KBM-7 (cell line): Measurements from ENCODE around the gene SNTB2.

ENCODE experiments used
- DNase-seq: peaks from one replicate; pipeline ENCODE4 v3.0.0-alpha.2; 2015
- in situ Hi-C: fragments of 300-500 bp; cut with MboI; formaldehyde crosslinking; loops from 2 replicates; pipeline ENCODE4 v1.14.3; 2020; ENCODE audit warnings: low sequenced_read_pairs, low pct_unique_long_range_greater_than_20kb, mixed read lengths

Gene SNTB2

DNA sequence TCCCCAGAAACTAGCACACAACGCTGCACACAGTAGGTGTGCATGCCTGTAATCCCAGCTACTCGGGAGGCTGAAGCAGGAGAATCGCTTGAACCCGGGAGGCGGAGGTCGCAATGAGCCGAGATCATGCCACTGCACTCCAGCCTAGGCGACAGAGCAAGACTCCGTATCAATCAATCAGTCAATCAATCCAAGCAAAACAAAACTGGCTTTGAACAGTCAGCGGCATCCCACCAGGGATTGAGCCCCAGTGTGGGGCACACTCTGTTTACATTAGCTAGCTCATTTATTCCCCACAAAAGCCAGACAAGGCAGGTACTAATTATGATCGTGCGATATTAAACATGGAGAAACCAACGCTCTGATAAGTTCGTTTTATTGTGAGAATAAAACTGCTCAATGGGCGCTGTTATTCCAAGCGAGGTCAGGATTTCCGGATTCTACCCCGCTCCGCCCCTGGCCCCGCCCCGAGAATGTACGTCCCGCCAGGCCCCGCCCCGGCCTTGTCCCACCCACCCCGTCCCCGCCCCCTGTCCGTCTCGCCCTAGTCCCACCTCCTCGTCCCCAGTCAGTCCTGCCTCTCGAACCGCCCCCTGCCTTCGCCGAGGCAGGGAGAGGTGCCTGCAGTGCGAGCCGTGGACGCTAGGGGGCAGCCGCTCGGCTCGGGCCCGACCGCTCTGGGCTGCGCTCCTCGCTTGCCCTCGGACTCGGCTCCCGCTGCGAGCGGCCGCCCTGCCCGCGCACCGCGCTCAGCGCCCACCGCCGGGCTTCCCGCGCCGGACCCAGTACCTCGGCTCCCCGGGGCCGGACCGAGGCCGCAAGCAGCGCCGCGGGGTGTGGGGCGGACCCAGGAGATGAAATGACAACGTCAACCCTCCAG is 123.9 kb downstream of the SNTB2 start, which contains the start of gene VPS4A:
VPS4A (plus strand) TSS at position 698 of the 880 bp plus-strand sequence; CDS start at position 860, 162 bp downstream.
- in situ Hi-C loops = no loop called here
- DNase-seq = peak; percentile 97

DNA sequence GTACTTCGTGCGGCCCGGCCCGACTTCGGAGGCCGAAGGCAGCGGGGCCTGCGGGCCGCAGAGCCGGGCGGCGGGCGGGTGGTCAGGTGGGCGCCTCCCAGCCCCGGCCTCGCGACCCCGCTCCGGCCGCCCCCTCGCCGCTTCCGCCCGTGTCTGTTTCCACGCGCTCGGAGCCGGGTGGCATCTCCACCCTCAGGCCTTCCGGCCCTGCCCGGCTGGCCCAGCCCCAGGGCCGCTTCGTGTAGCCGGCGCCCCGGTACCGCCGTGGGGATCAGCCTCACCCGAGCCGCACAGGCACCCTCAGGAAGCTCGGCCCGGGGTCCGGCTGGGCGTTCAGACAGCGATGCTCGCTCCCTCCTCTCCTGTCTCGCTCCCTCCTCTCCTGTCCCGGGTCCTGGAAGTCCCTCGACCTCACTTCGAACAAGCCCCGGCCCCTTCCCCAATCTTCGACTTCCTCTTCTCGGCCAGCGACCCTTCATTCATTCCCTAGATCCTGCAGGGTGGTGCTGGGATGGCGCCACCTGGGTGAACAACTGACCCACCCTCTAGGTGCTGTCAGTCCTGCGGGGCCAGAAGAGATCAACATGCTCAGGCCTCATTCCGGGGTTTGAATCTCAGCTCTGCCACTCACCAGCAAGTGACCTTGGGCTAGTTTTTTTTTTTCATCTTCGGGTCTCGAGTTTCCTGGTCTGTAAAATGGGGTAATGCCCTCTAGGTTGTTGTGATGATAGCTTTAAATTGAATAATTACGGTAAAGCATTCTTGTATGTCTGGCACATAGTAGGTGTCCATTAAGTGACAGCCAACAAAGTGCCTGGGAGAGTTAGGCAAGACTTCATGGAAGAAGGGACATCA is 124.8 kb downstream of the SNTB2 start:
- in situ Hi-C loops = no loop called here
- peak; percentile 56 for DNase-seq

DNA sequence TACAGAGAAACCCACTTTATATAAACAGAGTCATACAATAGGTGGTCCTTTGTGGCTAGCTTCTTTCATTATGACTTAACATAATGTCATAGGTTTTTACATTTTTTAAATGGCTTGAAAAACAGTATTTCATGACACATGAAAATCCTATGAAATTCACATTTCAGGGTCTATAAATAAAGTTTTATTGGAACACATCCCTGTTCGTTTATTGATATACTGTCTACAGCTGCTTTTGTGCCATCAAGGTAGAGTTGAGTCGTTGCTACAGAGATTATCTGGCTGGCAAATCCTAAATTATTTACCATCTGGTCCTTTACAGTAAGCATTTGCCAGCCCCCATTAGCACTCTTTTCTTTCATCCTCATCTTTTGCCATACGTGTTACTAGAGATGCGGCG is 126.5 kb downstream of the SNTB2 start:
- in situ Hi-C loops = no loop called here

DNA sequence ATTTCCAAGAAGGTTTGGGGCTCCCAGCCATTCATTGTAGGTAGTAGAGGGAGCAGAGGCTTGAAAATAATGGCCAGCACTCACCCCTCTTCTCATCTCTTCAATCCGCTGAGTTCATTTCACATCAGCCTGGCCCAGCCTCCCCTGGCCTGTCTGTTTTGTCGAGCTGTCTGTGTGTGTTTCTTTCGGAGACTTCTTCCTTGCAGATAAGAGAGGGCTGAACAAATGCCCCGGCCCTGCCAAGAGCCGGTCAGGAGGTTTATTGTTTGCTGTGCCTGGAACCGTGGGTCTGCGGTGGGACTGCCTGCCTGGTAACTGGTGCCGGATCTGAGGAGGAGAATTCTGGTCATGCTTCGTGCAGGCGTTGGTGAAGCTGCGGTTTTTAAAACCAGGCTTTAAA is 127.6 kb downstream of the SNTB2 start:
- DNase-seq = no peak
- in situ Hi-C loops = no loop called here

More for the DNA sequence above, 126.5 kb downstream of the SNTB2 start:
- DNase-seq = no peak

DNA sequence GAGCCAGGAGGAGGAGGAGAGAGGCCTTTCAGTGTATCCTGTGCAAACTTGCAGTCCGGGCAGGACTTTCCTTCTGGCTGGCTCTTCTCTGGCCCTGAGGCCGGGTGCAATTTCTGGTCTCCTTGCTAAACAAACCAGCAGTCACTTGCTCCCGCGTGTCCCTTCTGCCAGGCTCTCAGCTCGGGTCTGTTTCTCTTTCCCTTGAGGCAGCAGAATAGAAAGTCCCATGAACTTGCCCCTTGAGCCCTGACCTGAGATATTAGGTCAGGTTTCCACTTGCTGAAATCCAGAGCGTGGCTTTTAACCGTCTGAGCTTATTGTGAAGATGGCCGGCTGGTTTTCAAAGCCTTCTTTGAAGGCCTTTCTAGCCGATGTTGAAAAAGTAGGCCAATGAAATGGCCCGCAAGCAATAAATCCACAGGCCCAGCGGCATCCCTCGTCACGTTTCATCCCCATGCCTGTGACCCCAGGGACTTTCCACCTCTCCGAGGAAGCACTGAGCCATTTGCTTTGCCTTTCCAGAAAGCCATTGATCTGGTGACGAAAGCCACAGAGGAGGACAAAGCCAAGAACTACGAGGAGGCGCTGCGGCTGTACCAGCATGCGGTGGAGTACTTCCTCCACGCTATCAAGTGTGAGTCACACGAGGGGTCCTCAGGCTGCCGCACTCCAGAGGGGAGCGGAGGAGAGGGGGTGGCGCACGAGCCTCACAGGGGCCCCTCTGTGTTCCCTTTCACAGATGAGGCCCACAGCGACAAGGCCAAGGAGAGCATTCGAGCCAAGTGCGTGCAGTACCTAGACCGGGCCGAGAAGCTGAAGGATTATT is 128.7 kb downstream of the SNTB2 start:
- DNase-seq = peak; percentile 77
- in situ Hi-C loops = no loop called here

DNA sequence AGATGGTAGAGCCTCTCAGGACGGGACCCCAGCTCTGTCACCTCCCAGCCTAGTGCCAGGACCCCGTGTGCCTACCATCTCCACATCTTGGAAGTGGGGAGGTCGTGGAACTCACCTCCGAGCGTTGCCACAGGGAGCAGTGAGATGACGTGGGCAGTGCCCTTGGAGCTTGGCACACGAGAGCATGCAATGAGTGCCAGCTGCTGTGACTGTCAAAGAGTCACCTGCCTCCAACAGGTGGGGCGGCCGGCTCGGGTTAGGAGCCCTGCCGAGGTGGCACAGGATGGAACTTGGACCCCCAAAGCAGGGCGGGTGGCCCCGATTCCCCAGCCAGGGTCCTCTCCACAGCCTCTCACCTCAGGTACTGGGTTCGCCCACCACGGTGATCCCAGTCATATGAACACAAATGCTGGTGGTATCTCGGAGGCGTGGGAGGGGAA is 129.7 kb downstream of the SNTB2 start:
- no peak for DNase-seq
- in situ Hi-C loops = no loop called here

DNA sequence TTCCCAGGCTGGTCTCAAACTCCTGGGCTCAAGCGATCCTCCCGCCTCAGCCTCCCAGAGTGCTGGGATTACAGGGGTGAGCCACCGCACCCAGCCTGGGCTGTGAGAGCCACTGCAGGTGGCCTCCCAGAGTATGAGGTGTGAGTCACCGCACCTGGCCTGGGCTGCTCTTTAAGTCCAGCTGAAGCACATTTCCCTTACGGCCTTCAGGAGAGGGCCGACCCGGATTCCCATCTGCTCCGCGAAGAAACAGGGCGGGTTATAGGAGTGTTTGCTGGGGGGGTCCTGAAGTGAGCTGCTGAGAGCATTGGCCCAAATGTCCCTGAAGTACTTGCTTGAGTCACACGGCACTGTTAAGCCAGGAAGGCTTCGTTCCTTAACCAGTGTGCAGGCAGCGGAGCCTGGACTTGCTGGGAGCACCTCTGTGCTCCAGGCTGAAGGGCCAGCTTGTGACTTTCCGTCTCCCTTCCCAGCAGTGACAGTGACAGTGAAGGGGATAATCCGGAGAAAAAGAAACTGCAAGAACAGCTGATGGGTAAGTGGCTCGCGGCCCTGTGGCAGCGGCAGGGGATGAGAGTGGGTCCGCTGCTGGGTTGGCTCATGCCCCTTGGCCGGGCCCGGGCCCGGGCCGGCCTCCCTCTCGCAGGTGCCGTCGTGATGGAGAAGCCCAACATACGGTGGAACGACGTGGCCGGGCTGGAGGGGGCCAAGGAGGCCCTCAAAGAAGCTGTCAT is 131.4 kb downstream of the SNTB2 start:
- in situ Hi-C loops = no loop called here

DNA sequence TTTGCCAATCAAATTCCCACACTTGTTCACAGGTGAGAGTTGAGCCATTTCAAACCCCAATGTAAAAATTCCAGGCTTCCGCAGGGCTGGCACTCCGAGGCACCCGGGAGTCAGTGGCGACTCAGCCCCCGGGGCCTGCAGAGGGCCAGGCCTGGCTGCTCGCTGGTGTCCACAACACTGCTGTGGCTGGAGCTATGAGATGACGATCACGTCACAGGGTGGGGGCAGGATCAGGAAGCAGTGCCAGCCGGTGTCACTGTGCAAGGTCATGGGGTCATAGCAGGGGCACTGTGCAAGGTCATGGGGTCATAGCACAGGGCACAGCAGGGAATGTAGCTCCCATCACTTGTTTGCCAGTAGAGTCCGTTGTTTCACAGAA is 131.9 kb downstream of the SNTB2 start:
- in situ Hi-C loops = no loop called here
- DNase-seq = no peak

More for the DNA sequence above, 131.4 kb downstream of the SNTB2 start:
- no peak for DNase-seq

DNA sequence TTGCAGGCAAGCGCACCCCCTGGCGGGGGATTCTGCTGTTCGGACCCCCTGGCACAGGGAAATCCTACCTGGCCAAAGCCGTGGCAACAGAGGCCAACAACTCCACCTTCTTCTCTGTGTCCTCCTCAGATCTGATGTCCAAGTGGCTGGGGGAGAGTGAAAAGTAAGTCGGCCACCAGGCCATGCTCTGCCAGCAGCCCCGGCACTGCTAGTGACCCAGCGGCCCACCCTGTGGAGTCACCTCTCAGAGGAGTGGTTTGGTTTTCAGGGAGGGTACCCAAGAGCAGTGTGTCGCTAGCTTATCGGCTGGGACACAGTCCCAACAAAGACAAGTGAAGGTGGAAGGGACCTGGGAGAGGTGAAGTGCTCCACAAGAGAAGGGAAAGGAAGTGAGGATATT is 132.4 kb downstream of the SNTB2 start:
- DNase-seq = no peak
- in situ Hi-C loops = no loop called here

DNA sequence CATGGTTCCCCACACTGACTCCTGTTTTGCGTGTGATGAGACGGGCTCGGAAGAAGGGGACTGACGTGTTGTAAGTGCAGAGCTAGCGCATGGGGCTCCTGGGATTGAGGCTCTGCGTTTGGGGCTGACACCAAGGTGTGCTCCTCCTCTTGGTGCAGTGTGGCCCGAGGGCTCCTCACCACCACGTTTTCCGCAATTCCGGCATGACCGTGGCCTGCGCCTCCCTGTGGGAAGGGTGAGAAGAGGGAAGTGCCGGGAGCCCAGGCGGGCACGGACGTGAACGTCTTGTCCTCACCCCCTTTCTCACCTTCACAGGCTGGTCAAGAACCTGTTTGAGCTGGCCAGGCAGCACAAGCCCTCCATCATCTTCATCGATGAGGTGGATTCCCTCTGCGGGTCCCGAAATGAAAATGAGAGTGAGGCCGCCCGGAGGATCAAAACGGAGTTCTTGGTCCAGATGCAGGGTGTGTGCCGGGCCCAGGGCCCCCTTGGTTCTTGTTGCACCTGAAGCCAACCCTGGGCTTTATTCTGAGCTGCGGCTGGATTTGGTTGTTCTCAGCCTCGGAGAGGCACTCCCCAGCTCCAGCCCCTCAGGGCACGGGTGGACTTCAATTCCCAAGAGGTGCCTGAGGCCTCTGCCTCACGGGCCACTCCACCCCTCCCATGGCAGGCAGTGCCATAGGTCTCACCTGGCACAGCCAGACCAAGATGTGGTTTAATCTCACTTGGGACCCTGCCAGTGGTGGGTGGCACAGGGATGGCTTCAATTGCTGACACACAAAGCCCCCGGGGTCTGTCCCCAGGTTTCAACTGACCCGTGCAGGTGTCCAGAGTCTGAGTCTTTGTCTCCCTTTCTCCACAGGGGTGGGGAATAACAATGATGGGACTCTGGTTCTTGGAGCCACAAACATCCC is 133.1 kb downstream of the SNTB2 start:
- in situ Hi-C loops = no loop called here
- DNase-seq = no peak

DNA sequence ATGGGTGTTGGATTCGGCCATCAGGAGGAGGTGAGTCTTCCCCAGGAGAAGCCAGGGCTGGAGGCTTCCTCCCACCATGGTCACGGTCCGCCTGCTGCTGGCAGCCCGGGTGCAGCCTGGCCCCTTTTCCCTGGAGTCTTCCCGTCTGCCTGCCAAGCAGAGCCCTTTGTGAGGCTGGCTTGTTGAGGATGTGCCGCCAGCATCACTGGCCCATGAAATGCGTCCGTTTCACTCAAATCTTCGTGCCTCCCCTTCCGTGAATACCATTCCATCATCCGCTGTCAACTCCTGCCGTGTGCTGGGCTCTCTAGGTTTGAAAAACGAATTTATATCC is 133.7 kb downstream of the SNTB2 start:
- in situ Hi-C loops = no loop called here

DNA sequence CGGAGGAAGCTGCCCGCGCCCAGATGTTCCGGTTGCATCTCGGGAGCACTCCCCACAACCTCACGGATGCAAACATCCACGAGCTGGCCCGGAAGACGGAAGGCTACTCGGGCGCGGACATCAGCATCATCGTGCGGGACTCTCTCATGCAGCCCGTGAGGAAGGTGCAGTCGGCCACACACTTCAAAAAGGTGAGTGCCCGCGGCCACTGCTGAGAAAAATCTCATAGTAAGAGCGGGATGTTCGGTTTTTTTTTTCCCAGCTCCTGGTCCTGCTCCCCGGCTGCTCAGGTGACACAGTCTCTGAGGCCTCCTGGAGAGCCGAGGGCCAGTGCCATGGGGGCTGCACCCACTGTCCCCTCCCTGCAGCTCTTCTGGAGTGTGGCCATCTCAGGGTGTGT is 134.1 kb downstream of the SNTB2 start:
- DNase-seq = no peak
- in situ Hi-C loops = no loop called here

More for the DNA sequence above, 133.7 kb downstream of the SNTB2 start:
- no peak for DNase-seq

DNA sequence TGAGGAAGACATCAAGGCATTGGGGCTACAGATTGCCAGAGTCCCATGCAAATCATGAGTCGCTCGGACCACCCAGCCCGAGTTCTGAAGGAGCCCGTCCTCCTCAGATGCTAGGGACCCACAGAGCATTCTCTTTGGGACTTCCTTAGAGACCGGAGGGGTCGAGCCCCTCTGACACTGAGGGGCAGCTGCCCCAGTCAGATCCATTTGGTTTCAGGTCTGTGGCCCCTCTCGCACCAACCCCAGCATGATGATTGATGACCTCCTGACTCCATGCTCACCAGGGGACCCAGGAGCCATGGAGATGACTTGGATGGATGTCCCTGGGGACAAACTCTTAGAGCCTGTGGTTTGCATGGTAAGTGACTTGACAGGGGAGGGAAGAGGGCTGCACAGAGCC is 135.4 kb downstream of the SNTB2 start:
- DNase-seq = no peak
- in situ Hi-C loops = no loop called here

DNA sequence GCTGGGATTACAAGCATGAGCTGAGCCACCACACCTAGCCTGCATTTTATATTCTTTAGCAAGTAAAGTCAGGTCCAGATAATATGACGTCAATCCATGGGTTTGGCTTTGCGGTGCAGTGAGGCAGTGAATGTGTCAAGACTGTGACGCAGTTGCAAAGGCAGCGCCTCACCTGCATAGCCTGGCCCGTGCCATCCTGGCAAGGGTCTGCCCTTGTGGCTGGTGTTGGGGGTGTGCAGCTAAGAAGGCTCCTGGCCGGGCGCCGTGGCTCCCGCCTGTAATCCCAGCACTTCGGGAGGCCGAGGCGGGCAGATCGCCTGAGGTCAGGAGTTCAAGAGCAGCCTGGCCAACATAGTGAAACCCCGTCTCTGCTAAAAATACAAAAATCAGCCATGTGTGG is 136.5 kb downstream of the SNTB2 start:
- in situ Hi-C loops = no loop called here
- no peak for DNase-seq

DNA sequence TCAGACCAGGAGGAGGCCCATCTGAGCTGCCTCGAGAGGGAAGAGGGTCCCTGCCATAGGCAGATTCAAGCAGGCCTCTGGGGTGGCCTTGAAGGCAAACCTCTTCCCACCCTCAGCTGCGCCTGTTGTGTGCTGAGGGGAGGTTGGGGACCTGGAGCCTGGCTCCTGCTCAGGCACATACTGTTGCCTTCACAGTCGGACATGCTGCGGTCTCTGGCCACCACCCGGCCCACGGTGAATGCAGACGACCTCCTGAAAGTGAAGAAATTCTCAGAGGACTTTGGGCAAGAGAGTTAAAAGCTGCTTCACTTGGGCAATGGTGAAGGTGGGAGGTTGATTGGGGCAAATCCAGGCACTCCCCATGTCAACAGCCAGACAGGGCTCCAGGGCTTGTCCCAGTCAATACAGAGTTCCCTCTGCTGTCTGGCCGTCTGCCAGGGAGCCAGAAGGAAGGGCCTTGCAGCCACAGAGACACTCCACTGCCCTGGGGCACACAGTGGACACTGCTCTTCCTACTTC is 137.1 kb downstream of the SNTB2 start:
- DNase-seq = no peak
- in situ Hi-C loops = no loop called here

DNA sequence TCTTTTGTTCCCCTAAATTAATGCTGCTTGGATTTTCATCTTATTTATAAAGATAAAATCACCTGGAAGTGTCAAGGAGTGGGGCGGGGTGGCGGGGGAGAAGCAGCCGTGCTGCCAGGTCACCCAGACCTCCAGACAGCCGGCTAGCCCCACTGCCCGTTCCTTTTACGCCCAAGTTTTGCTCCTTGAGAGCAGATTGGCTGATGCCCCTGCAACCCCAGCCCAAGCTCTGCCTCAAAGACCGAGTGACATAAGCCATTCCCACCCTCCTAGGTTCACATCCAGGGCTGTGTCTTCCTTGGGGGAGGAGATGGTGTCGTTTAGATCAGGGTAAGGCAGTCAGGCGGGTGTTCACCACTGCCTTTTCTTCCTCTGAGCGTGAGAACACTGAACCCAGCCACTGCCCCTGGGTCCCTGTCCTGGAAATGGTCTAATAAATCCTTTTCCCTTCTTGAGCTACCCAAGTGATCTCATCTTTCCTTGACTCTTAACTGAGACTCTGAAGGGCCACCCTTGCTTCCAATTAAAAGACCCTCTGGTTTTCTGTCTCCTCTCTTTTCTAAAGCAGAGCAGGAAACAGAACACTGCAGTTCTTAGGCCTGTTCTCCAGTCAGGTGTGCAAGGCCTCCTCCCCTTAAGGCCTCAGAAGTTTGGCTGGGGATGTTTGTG is 137.8 kb downstream of the SNTB2 start:
- in situ Hi-C loops = no loop called here
- DNase-seq = no peak

DNA sequence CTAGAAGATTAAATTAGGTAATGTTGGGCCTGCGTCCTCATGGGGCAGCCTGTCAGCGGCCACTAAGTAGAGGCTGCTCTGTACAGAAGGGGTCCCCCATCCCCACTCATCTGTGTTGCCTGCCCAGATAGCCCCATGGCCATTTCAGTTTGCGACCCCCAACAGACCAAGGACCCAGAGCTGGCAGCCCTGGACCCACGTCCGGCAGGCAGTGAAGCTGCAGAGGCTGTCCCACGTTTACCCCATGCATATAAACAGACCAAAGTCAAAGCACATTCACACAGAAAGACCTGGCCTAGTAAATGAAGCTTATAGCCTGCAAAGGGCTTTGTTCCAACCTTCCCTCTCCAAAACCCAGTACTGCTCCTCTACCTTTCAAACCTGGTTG is 138.8 kb downstream of the SNTB2 start:
- DNase-seq = no peak
- in situ Hi-C loops = no loop called here
